GM21737 (cell line): ENCODE measurements around the gene LHX5.

ENCODE experiments used
- ATAC-seq: cut with Tn5 transposase; IDR thresholded peaks from one replicate; pipeline ENCODE4 v1.9.1; 2021; ENCODE audit warnings: mild to moderate bottlenecking, moderate library complexity; ENCODE audit not compliant: unreplicated experiment

LHX5 gene

GRCh38 chr12:113466454-113467141 lies 5.1 kb downstream of the LHX5 start:
- no peak for ATAC-seq

- ATAC-seq = no peak
These were observed 5.7 kb downstream of the LHX5 start for GRCh38 chr12:113465808-113466453.

GRCh38 chr12:113464852-113465719 lies 6.6 kb downstream of the LHX5 start:
- ATAC-seq = no peak

- no peak for ATAC-seq
These were observed 7.3 kb downstream of the LHX5 start for GRCh38 chr12:113464452-113464775.

DNA sequence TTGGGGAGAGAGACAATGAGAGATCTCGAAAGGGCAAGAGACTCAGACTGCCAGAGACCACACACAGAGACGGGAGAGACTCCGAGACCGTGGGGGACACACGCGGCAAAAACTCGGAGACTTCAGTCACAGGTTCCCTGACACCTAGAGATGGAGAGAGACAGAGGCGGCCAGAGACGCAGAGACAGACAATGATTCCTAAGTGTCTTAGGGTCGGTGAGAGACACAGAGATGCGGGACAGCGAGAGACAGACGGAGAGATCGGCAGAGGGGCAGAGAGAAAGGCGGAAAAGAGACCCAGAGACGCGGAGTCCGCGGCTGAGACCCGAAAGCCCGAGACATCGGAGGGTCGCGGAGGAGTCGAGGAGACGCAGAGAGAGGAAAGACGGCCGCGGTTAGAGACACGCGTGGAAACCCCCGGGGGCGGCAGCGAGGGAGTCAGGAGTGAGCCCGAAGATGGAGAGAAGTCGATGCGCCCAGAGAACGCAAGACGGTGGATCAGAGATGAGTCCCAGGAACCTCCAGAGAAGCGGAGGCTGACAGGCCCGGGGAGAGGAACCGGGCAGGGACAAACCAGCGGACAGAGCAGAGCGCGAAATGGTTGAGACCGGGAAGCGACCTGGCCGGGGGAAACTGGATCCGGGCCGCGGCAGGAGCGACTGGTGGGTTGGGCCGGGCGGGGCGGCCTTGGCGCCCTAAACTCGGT lies 7.8 kb downstream of the LHX5 start:
- no peak for ATAC-seq

- no peak for ATAC-seq
These were observed 8.5 kb downstream of the LHX5 start for GRCh38 chr12:113462998-113463745.

DNA sequence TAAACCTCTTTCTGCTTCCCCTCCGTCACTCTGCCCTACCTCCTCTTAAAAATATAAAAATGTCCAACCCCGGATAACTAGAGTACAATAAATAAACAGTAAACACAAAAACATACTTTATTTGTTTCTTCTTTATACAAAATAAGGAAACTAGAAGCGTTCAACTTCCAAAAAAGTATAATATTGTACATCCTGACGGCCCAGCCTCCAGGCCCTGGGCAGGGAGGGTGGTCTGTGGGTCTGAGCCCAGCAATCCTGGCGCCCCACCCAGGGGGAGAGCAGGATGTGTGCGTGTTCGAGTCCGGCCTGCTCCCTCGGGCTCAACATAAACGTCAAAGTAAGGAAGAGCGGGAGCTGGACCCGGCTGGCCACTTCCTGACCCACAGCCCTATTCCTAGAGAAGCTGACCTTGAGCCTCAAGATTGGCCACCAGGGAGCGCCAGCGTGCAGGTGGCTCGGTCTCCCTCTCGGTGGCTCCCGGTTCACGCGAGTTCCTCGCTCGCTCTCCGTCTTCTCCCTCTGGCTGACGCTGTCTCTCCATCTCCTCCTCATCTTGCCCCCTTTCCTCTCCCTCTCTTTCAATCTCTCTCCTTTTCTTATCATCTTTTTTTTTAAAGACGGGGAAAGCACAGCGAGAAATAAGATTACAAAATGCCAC lies 9.4 kb downstream of the LHX5 start:
- ATAC-seq = no peak

DNA sequence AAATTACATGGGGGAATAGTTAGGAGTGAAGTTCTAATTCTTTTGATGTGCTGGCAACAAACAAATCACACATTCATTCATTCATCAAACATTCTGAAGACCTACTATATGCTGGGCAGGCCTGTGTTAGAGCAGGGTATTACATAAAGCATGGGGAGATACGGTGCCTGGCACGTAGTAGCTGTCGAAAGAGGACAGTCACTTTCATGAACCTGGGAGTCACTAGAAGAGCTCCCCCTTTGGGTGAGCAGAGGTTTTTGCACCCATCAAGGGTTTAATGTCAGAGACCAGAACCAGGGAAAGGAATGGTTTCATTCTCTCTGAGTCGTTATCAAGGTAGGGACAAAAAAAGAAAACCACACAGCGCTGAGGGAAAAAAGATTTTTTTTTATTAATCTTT lies 10.0 kb downstream of the LHX5 start:
- ATAC-seq = no peak

DNA sequence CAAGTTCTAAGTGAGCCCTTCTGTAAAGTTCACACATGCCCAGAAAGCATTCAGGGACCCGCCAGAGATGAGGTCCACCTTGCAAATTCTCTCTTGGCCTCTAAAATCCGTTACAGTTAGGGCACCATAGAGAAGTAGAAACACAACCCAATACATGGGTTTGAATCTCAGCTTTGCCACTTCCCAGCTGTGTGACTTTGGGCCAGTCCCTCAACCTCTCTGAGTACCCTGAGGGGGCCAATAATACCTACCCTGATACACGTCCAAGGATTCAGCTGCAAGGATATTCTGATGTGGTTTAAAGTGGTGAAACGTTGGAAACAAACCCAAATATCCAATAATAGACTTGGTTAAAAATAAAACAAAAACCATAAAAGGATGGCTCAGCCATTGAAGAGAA lies 11.7 kb downstream of the LHX5 start:
- no peak for ATAC-seq

DNA sequence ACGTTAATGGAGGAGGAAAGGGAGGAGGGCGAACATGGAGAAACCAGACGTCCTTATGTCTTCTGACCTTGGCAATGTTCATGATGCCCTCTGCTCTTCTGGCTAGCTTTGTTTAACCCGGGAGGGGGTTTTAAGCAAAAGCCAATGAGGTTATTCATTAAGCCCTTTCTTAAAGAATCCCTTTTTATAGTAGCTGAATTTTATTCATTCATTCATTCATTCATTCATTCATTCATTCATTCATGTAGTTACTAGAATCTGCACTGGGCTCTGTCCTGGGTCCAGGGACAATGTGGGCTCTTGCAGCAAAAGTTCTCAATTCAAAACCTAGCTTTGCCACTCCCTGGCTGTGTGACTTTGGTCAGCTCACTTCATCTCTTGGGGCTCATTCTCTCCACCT lies 14.0 kb downstream of the LHX5 start:
- ATAC-seq = no peak

DNA sequence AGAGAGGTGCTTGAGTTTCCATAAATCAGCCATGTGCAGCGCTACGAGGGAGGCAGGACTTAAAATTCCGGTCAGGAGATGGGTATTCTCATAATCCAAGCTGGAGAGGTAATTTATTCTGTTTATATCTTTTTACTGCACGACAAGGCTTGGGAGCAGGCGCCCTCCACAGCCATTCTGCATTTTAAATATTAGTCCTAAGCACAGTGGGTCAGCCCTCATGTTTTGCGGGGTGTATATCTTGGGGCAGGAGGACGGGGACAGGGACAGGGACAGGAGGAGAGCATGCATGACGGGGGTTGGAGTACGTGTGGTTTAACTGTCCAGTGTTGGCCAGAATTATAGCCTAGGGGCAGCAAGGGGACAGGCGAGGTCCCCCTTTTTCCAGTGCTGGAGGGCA lies 14.5 kb downstream of the LHX5 start:
- ATAC-seq = no peak

DNA sequence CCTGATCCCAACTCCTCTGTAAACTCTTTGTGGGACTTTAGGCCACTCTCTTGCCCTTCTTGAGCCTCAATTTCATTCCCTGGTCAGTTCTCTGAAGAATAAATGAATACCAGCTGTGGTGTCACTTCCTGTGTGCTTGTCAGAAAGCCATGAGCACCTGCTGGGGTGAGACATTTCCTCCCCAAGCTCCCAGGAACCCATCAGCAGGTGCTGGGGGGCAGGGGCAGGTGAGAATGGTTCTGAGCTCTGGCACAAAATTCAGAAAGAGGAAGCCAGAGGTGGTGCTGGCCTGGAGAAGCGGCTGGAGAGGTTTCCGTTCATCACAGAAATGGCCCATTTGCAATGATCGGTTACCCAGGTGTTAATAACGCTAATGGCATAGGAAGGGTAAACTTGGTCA lies 14.9 kb downstream of the LHX5 start:
- ATAC-seq = no peak

- ATAC-seq = no peak
These were observed 15.5 kb downstream of the LHX5 start for GRCh38 chr12:113456199-113456598.

- no peak for ATAC-seq
These were observed 18.3 kb downstream of the LHX5 start for GRCh38 chr12:113453330-113453729.

DNA sequence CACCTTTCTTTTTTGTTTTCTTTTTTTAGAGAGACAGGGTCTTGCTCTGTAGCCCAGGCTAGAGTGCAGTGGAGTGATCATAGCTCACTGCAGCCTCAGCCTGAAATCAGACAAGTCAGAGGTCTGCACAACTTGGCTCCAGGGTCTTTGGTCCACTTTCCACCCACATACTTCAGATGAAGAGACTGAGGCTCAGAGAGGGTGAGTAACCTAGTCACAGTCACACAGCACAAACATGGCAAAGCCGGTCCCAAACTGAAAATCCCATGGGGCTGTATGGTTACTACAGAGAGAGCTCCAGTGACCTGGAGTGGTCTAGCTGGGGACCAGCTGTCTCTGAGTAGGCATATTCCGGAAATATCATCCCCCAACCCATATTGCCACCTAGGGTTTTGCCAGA lies 19.2 kb downstream of the LHX5 start:
- ATAC-seq = no peak

GRCh38 chr12:113449839-113450238 lies 21.8 kb downstream of the LHX5 start:
- no peak for ATAC-seq

- ATAC-seq = no peak
These were observed 22.4 kb downstream of the LHX5 start for GRCh38 chr12:113449299-113449698.

GRCh38 chr12:113448873-113449272 lies 22.8 kb downstream of the LHX5 start:
- no peak for ATAC-seq

GRCh38 chr12:113445544-113446171 lies 26.0 kb downstream of the LHX5 start:
- ATAC-seq = no peak
